HPDE6-E6E7 (cell line): ENCODE measurements around the gene TGIF1.

Experiments used
- DNase-seq: peaks from one replicate; pipeline ENCODE4 v3.0.0; 2011; ENCODE audit warnings: missing footprints; ENCODE audit errors: extremely low spot score

Gene TGIF1

DNA sequence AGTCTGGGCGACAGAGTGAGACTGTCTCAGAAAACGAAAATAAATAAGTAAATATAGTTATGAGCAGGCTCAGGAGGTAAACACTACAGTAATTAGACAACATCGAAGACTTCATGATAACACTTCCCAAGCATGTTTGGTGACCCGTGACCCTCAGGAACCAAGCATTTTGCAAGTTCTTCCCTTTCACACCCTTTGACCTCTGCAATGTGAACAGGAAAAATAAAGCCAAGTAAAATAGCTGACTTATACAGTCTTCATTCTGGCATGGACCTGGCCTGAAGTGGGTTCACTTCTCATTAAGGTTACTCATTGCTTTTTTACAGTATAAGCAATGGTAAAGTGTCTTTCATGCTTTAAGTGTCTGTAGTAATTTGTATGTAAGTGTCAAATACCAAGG is 15.3 kb upstream of the TGIF1 start:
- no peak for DNase-seq

DNA sequence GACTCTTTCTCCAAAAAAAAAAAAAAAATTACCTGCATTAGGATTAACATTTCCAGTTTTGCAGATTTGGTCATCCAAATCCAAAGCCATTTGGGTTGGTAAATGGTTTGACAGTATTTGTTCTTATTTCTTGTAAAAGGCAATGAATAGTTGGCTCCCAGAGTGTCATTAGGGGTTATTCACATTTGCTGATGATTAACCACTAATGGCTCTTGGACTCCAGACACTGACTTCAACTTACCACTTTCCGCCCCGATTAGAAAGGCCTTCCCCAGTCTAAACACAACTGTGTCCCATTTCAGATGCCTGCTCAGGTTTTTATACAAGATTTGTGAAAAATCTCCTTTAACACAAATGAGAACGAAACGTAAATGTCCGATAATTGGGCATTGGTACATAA is 9.6 kb upstream of the TGIF1 start:
- DNase-seq: no peak

- no peak for DNase-seq
Measured at GRCh38 chr18:3441290-3441689, 8.7 kb upstream of the TGIF1 start.

DNA sequence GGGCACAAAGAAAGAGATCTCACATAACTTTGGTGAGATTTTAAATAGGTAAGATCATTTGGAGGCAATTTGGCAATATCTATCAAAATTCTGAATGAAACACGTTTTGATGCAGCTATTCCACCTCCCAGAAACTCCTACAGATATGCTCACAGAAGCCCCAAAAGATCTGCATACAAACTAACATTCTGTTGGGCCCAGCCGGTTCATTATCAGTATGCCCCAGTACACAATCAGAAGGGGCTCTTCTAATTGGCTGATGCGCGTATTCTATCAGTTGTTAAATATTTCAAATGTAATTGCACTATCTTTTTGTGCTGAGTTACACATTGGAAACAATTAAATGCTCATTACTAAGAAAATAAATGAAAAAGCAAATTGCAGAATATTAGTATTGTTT is 7.1 kb upstream of the TGIF1 start:
- DNase-seq: no peak

- no peak for DNase-seq
Measured at GRCh38 chr18:3444296-3444695, 5.7 kb upstream of the TGIF1 start.

- no peak for DNase-seq
Measured at GRCh38 chr18:3444954-3445353, 5.0 kb upstream of the TGIF1 start.

- DNase-seq: no peak
Measured at GRCh38 chr18:3447068-3447894, 2.7 kb upstream of the TGIF1 start.

- DNase-seq: peak; percentile 72
Measured at GRCh38 chr18:3447895-3448837, 1.8 kb upstream of the TGIF1 start.

GRCh38 chr18:3448838-3449511 is 997 bp upstream of the TGIF1 start:
- no peak for DNase-seq

DNA sequence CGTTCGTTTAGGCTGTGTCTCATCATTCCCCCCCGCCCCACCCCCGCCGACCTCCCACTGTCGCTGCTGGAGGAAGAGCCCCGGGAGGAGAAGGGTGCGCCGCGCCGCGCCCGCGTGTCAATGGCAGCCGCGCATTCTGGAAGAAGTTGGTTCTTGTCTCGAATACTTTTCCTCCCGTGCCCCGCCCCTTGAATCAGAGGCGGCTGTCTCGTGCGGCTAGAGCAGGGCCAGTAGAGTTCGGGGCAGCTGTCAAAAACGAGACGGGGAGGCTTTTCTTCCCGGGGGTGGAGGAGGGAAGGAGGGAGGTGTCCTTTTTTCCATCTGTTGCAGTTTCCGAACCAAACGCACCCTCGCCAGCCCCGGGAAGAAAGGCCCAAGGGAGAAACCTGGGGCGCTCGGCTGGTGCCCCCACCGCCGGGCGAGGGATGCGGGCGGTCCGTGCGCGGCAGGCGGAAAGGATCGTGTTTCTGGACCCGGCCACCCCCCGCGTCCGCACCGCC is 410 bp upstream of the TGIF1 start:
- DNase-seq: peak; percentile 71

- DNase-seq: no peak
Measured at GRCh38 chr18:3450799-3451182, 819 bp downstream of the TGIF1 start.

DNA sequence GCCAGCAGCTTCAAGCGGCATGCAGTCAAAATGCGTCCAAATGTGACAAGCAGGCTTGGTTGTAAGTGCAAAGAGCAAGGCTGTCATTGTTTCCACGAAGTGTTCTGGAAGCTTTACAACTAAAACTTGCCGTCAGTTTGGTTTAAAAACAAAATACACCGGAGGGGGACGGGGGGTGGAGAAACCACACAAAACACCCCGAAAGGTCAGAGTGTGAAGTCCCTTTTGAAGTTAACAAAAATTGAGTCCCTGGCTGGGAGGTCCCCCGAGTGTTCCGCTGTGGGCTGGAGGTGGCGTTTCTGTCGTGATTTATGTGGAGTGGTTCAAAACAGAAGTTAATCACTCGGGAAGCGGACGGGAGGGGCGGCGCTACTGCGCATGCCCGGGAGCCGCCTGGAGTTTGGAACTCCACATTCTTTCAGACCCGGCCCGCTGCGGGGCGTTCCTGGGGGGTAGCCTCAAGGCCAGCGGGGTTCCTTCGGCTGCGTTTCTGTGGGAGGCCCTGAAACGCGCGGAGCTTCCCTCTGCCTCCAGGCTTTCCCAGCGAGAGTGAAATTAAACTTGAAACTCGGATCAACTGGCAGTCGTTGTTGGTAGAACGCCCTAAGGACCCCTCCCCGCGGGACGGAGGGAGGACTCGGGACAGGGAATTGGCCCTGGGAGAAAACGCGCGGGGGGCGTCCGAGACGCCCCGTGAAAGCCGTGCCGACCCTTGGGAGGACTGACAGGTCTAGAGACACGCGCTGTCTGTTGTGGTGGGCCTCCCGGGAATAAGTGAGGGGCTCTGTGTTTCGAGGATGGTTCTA is 1.4 kb downstream of the TGIF1 start:
- no peak for DNase-seq

GRCh38 chr18:3451989-3452749 is 2.2 kb downstream of the TGIF1 start:
- no peak for DNase-seq

GRCh38 chr18:3452750-3453539 is 3.0 kb downstream of the TGIF1 start:
- DNase-seq: no peak

DNA sequence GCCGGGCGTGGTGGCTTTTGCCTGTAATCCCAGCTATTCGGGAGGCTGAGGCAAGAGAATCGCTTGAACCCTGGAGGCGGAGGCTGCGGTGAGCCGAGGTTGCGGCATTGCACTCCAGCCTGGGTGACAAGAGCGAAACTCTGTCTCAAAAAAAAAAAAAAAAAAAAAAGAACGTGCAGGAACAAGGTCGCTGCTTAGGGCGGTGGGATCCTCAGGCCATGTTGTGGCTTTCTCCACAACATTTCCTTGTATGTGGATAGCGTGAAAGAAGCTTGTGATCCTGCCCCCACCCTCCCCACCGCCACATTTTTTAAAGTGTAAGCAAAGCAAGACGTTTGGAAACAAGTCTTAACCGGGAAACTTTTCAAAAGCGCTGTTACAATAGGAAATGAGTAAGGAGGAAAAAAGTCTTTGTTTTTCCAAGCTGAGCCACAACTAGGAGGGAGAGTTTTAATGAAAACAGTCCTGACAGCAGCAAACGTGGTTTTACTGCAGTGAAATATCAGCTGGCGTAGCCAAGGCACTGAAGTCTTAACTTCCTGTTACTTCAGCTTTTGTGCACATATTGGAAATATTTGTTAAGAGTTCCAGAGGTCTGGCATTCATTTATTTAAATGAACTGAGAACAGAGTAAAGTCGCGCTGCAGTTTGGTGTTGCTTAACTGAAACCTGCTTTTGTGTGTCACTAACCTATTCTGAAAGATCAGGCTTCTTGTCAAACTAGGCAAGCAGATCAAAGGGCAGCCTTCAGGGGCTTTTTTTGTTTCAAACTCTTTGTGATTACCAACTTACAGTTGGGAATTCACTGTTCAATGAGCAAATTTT is 3.8 kb downstream of the TGIF1 start:
- no peak for DNase-seq

- DNase-seq: no peak
Measured at GRCh38 chr18:3454365-3455089, 4.6 kb downstream of the TGIF1 start.

GRCh38 chr18:3455090-3455635 is 5.2 kb downstream of the TGIF1 start:
- DNase-seq: no peak
